HepG2 (cell line): ENCODE results near the gene PLSCR4. TPM values are rescaled to one million over a fixed set of nuclear protein-coding genes. Genes with fewer than 3 reads are reported as not detected.

Experiments used
- ATAC-seq: fragments of 200-7000 bp; cut with Tn5 transposase; 3 replicates; pipeline ENCODE4 v1.9.1; 2020; ENCODE audit warnings: mild to moderate bottlenecking, moderate library complexity
- BruUV-seq: library from RNA; stranded (reverse); fragments of 400-500 nt; replicated peaks from 2 replicates; lab custom pipeline; 2021; lab: Mats Ljungman, UMichigan
- CTCF ChIA-PET: fragments of 300-600 bp; formaldehyde crosslinking; extraction: SDS; loops from one replicate; lab custom pipeline; 2021; ENCODE audit warnings: low total read pairs, inconsistent platforms, low intra/inter-chr PET ratio; lab: Yijun Ruan, JAX
- POLR2A ChIA-PET: fragments of 350-600 bp; sonication (Branson Sonifier 250); formaldehyde crosslinking; loops from one replicate; lab custom pipeline; 2020; ENCODE audit warnings: antibody characterized with exemption, inconsistent platforms; lab: Yijun Ruan, JAX
- DNase-seq: peaks from one replicate; pipeline ENCODE4 v3.0.0-alpha.2; 2015; ENCODE audit warnings: low spot score
- FAIRE-seq: peaks from 3 replicates; lab custom pipeline; 2011; peaks lifted over from hg19 to GRCh38; lab: Jason Lieb, UNC
- H2AFZ ChIP-seq: one replicate; pipeline ENCODE4 v1.6.1; 2011; ENCODE audit warnings: low read length, inconsistent platforms
- H3K27ac ChIP-seq: fragments of 300-600 bp; 3 replicates; pipeline ENCODE4 v1.8.0; 2011; ENCODE audit warnings: mixed run types, mild to moderate bottlenecking, mixed read lengths, low read length, inconsistent platforms; ENCODE audit not compliant: insufficient read depth; ENCODE audit errors: extremely low read length
- H3K27me3 ChIP-seq, 2 experiments: fragments of 200-600 bp in 1 of 2; 2 replicates in 1 of 2; 3 replicates in 1 of 2; pipeline versions ENCODE4 v1.6.0 to v1.8.0; 2011; ENCODE audit warnings: low read length in 2 of 2, mild to moderate bottlenecking in 2 of 2, moderate library complexity in 2 of 2, inconsistent platforms in 1 of 2; ENCODE audit not compliant: insufficient read depth in 2 of 2, control insufficient read depth in 1 of 2
- H3K36me3 ChIP-seq, 2 experiments: fragments of 200-600 bp in 1 of 2; replicated peaks in 1 of 2; 2 replicates in 1 of 2; 3 replicates in 1 of 2; pipeline versions ENCODE4 v1.5.1 to v1.8.0; 2011; ENCODE audit warnings: low read length in 2 of 2, inconsistent platforms in 1 of 2; ENCODE audit not compliant: insufficient read depth in 2 of 2, control insufficient read depth in 1 of 2
- H3K4me1 ChIP-seq: 2 replicates; pipeline ENCODE4 v1.5.1; 2012; ENCODE audit warnings: low read length, inconsistent platforms; ENCODE audit not compliant: insufficient read depth
- H3K4me2 ChIP-seq: 2 replicates; pipeline ENCODE4 v1.6.0; 2011; ENCODE audit warnings: low read depth, low read length, inconsistent platforms
- H3K4me3 ChIP-seq, 3 experiments: fragments of 200-600 bp in 1 of 3; sonication (generic), shearing (Covaris generic) in 1 of 3; replicated peaks in 1 of 3; 2 replicates each; pipeline ENCODE4 v1.5.1; 2011 to 2016; ENCODE audit warnings: low read length in 3 of 3, inconsistent platforms in 2 of 3, low read depth in 2 of 3, mild to moderate bottlenecking in 2 of 3, control low read depth in 1 of 3, mixed read lengths in 1 of 3; ENCODE audit not compliant: insufficient read depth in 1 of 3
- H3K79me2 ChIP-seq: one replicate; pipeline ENCODE4 v1.6.1; 2011; ENCODE audit warnings: low read length, inconsistent platforms; ENCODE audit not compliant: insufficient read depth
- H3K9ac ChIP-seq: 2 replicates; pipeline ENCODE4 v1.6.0; 2011; ENCODE audit warnings: mild to moderate bottlenecking, low read depth, low read length, inconsistent platforms; ENCODE audit not compliant: insufficient read depth
- H3K9me3 ChIP-seq: 2 replicates; pipeline ENCODE4 v1.5.1; 2012; ENCODE audit warnings: mild to moderate bottlenecking, low read length
- H4K20me1 ChIP-seq: 2 replicates; pipeline ENCODE4 v1.6.0; 2011; ENCODE audit warnings: inconsistent platforms, mild to moderate bottlenecking, low read length, moderate library complexity; ENCODE audit not compliant: insufficient read depth
- CCAR2 ChIP-seq: fragments of 200-400 bp; formaldehyde crosslinking; optimal IDR thresholded peaks from 2 replicates; pipeline ENCODE3; 2018; ENCODE audit warnings: low read depth, mild to moderate bottlenecking, low read length, moderate library complexity
- HMGXB3 ChIP-seq: sonication (generic); formaldehyde crosslinking; IDR thresholded peaks from 2 replicates; pipeline ENCODE4 v1.4.0; 2020; ENCODE audit warnings: missing genetic modification reagents, borderline replicate concordance
- MAFF ChIP-seq: IDR thresholded peaks from 2 replicates; pipeline ENCODE4 v1.6.1; 2011; ENCODE audit warnings: low read depth, low read length, improper control_type of control experiment
- MAFK ChIP-seq, 2 experiments: IDR thresholded peaks in 1 of 2; conservative IDR thresholded peaks in 1 of 2; 2 replicates each; pipeline ENCODE4 v1.6.1; 2011; ENCODE audit warnings: improper control_type of control experiment in 2 of 2, low read length in 2 of 2
- NCOA5 ChIP-seq: sonication (generic); formaldehyde crosslinking; IDR thresholded peaks from 2 replicates; pipeline ENCODE4 v1.4.0; 2020; ENCODE audit warnings: missing genetic modification reagents
- SOX13 ChIP-seq, 3 experiments: fragments of 450-650 bp in 1 of 3; sonication (generic) in 1 of 3; formaldehyde crosslinking in 1 of 3; IDR thresholded peaks in 2 of 3; conservative IDR thresholded peaks in 1 of 3; 2 replicates each; pipeline versions ENCODE4 v1.5.0 to v1.6.1; 2016 to 2020; ENCODE audit warnings: antibody characterized with exemption in 1 of 3, mild to moderate bottlenecking in 1 of 3, missing compliant biosample characterization in 1 of 3, missing genetic modification reagents in 1 of 3, moderate library complexity in 1 of 3
- ZBTB10 ChIP-seq: sonication (generic); formaldehyde crosslinking; IDR thresholded peaks from 2 replicates; pipeline ENCODE4 v1.4.0; 2020; ENCODE audit warnings: missing genetic modification reagents, borderline replicate concordance
- ZBTB34 ChIP-seq: sonication (generic); formaldehyde crosslinking; IDR thresholded peaks from 2 replicates; pipeline ENCODE4 v1.8.0; 2022; ENCODE audit warnings: mild to moderate bottlenecking, missing genetic modification reagents
- ZNF18 ChIP-seq: sonication (generic); formaldehyde crosslinking; IDR thresholded peaks from 2 replicates; pipeline ENCODE4 v1.8.0; 2022; ENCODE audit warnings: mild to moderate bottlenecking, missing genetic modification reagents; ENCODE audit not compliant: insufficient replicate concordance
- ZNF24 ChIP-seq: fragments of 450-650 bp; IDR thresholded peaks from 2 replicates; pipeline ENCODE4 v1.6.1; 2017; ENCODE audit warnings: antibody characterized with exemption, mild to moderate bottlenecking
- ZNF749 ChIP-seq: sonication (generic); formaldehyde crosslinking; IDR thresholded peaks from 2 replicates; pipeline ENCODE4 v1.8.0; 2022; ENCODE audit warnings: mild to moderate bottlenecking, missing genetic modification reagents, moderate library complexity, borderline replicate concordance
- WGBS: methylation state at CpG from one replicate; pipeline ENCODE4 v1.1.6; 2017; ENCODE audit warnings: low lambda C conversion rate; 5-methylcytosine and 5-hydroxymethylcytosine counted together
- in situ Hi-C: cut with HindIII; loops from 2 replicates; pipeline ENCODE4 v1.10.0; 2017; ENCODE audit warnings: low pct_unique_long_range_greater_than_20kb; ENCODE audit not compliant: extremely low pct_ligation_motif_present
- intact Hi-C: fragments of 100-400 bp; cut with micrococcal nuclease; formaldehyde crosslinking; loops from one replicate; pipeline ENCODE4 v1.10.0; 2022; ENCODE audit not compliant: unreplicated experiment
- polyA plus RNA-seq, 8 experiments: library from polyadenylated mRNA; depleted of rRNA in 3 of 8; stranded (reverse) in 7 of 8; unstranded in 1 of 8; fragments of >200 nt; fragmentation: Illumina TruSeq in 4 of 8; extraction: Trizol in 4 of 8; gene quantifications; 2 replicates each; pipeline versions ENCODE4 v1.2.1 to v1.2.3, GENCODE V29; 2011 to 2016; ENCODE audit warnings: low read depth in 4 of 8, missing spikeins in 1 of 8, mixed read lengths in 1 of 8; ENCODE audit not compliant: insufficient read depth in 1 of 8
- total RNA-seq, 5 experiments: library from RNA; depleted of rRNA; stranded (reverse); fragments of >200 nt; fragmentation: Illumina TruSeq; extraction: Trizol; gene quantifications; 2 replicates each; pipeline ENCODE4 v1.2.3, GENCODE V29; 2016; ENCODE audit warnings: low read depth in 1 of 5

Gene PLSCR4
- total and polyA plus RNA-seq, 2 of the 13 experiments (the other 11 are each of a cell fraction or from before 2014, with no cell fraction given), result 1.5 to 59.0 TPM

GRCh38 chr3:146142757-146143156 lies 108.1 kb downstream of the PLSCR4 start:
- H3K27ac ChIP-seq, result no peak overlapping the region
- H3K79me2 ChIP-seq, result peaks cover 100% of the 10 kb centered on the region
- ChIA-PET POLR2A (interaction anchor here (0.9 kb wide), 1 partner anchor 18 kb away, joined by 4 read pairs; the partner anchor contains the start of gene PLOD2), CTCF (no interaction called here)
- H3K9ac ChIP-seq, result no peak overlapping the region
- no peak overlapping the region for H2AFZ ChIP-seq
- no peak for FAIRE-seq
- H3K4me2 ChIP-seq, result no peak overlapping the region
- BruUV-seq, result no TSS peak
- H3K36me3 ChIP-seq, result peaks cover 5 to 43% of the 10 kb centered on the region in 2 experiments
- no peak overlapping the region for H3K4me3 ChIP-seq
- no peaks in the 10 kb centered on the region for H3K27me3 ChIP-seq
- no peak for DNase-seq
- H3K9me3 ChIP-seq, result no peaks in the 10 kb centered on the region
- peaks cover 99% of the 10 kb centered on the region for H4K20me1 ChIP-seq
- H3K4me1 ChIP-seq, result peaks cover 24% of the 10 kb centered on the region
- intact Hi-C loops (loop anchor here (1.0 kb wide), 1 partner anchor 8 kb away; no protein-coding TSS in a partner anchor), in situ Hi-C loops (no loop called here)
- 93% methylated on average over 3 of the region's 3 CpGs for WGBS
- ATAC-seq, result peak; percentile 48; the same call in 2 of the 3 replicates
- TF ChIP-seq ZNF24, result no peak
- no peak for TF ChIP-seq ZBTB10 (CRISPR knock-in tag)
- TF ChIP-seq HMGXB3 (CRISPR knock-in tag), result no peak
- TF ChIP-seq ZNF749, result no peak
- no peak for TF ChIP-seq NCOA5 (CRISPR knock-in tag)
- TF ChIP-seq ZNF18, result no peak
- TF ChIP-seq ZBTB34, result no peak
- TF ChIP-seq MAFK (conservative IDR thresholded peaks at IDR 0.05 in 1 of 2, IDR thresholded peaks at IDR 0.05 in 1 of 2; ENCODE audit: low read length in 2 of 2), result peak; percentile 85 to 87
- no peak for TF ChIP-seq SOX13 (IDR thresholded peaks at IDR 0.05)
- 0 out of 4 replicates have a peak, but pooled peaks of 1 of the 2 experiments have one; percentile 16 for TF ChIP-seq SOX13 (CRISPR knock-in tag; conservative IDR thresholded peaks at IDR 0.05 in 1 of 2, IDR thresholded peaks at IDR 0.05 in 1 of 2)
- TF ChIP-seq MAFF, result peak; percentile 88
- no peak for TF ChIP-seq CCAR2
